ENCODE data around the gene PFAS.
"Not testable (repeated sequence)": the region's sequence is repeated elsewhere in the genome, so short reads cannot be mapped to it uniquely, and the experiment has no call there.

The PFAS gene

GRCh38 chr17:8231701-8232100 is 17.4 kb upstream of the PFAS start:
- no peak for FAIRE-seq

- FAIRE-seq, result no peak
These were observed 14.5 kb upstream of the PFAS start for GRCh38 chr17:8234361-8235270.

- no peak for FAIRE-seq
These were observed 13.4 kb upstream of the PFAS start for GRCh38 chr17:8235676-8236075.

- no peak for FAIRE-seq
These were observed 11.9 kb upstream of the PFAS start for GRCh38 chr17:8237175-8237574.

GRCh38 chr17:8237886-8238285 is 11.2 kb upstream of the PFAS start:
- FAIRE-seq, result no peak

GRCh38 chr17:8243827-8244226 is 5.3 kb upstream of the PFAS start:
- no peak for FAIRE-seq

- no peak for FAIRE-seq
These were observed 4.3 kb upstream of the PFAS start for GRCh38 chr17:8244768-8245167.

- no peak for FAIRE-seq
These were observed 772 bp downstream of the PFAS start for GRCh38 chr17:8249621-8250500.

- FAIRE-seq, result not testable (repeated sequence)
These were observed 2.3 kb downstream of the PFAS start for GRCh38 chr17:8251411-8251810.

- FAIRE-seq, result no peak
These were observed 4.7 kb downstream of the PFAS start for GRCh38 chr17:8253801-8254200.

GRCh38 chr17:8254881-8255280 is 5.8 kb downstream of the PFAS start:
- no peak for FAIRE-seq

GRCh38 chr17:8255499-8255898 is 6.4 kb downstream of the PFAS start:
- FAIRE-seq, result no peak

GRCh38 chr17:8256291-8256690 is 7.2 kb downstream of the PFAS start:
- no peak for FAIRE-seq

- FAIRE-seq, result no peak
These were observed 7.6 kb downstream of the PFAS start for GRCh38 chr17:8256691-8257090.

- no peak for FAIRE-seq
These were observed 8.7 kb downstream of the PFAS start for GRCh38 chr17:8257801-8258200.

- FAIRE-seq, result no peak
These were observed 15.2 kb downstream of the PFAS start for GRCh38 chr17:8264320-8264719.

- no peak for FAIRE-seq
These were observed 15.9 kb downstream of the PFAS start for GRCh38 chr17:8264836-8265542.

- no peak for FAIRE-seq
These were observed 17.8 kb downstream of the PFAS start for GRCh38 chr17:8266648-8267479.

GRCh38 chr17:8267480-8268147 is 18.5 kb downstream of the PFAS start:
- FAIRE-seq, result no peak

GRCh38 chr17:8268550-8269298 is 19.6 kb downstream of the PFAS start:
- FAIRE-seq, result no peak

GRCh38 chr17:8272421-8272820 is 23.3 kb downstream of the PFAS start:
- FAIRE-seq, result no peak
